ENCODE measurements around the gene ZNF326.

ZNF326 gene

DNA sequence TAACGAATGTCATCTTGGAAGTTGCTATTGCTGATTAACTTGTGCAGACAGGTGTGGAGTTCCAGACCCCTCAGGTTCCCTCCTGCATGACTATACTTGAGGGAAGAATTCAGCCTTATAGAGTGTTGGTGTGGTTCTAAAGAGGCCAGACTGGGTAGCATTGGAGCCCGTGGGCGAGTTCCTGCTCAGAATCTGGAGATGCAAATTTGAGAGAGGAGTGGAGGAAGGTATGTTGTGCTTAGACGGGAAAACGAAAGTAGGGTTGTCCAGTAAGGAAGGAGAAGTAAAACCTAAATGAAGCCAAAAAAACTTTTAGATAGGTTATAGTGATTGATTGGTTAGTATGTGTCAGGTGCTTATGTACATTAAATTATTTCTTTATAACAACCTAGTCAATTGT is 79.2 kb downstream of the ZNF326 start:
- DNase-seq (ENCODE audit: low read depth in 2 of 2): no peak

DNA sequence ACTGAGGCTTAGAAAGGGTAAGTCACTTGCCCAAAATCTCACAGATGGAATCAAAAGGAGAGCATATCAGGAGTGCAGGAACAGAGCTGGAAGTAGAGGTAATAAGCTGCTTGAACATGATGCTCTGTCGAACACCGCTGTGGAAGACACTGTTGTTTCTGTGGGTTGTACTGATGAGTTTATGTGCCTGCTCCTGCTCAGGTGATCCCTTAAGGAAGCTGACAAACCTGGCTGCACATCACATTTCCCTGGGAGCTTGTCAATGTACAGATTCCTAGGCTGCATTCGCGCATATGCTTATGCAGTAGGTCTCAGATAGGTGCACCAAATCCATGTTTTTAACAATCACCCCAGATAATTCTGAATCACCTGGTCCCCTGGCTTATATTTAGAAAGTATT is 79.7 kb downstream of the ZNF326 start:
- no peak for DNase-seq (ENCODE audit: low read depth in 2 of 2)

DNA sequence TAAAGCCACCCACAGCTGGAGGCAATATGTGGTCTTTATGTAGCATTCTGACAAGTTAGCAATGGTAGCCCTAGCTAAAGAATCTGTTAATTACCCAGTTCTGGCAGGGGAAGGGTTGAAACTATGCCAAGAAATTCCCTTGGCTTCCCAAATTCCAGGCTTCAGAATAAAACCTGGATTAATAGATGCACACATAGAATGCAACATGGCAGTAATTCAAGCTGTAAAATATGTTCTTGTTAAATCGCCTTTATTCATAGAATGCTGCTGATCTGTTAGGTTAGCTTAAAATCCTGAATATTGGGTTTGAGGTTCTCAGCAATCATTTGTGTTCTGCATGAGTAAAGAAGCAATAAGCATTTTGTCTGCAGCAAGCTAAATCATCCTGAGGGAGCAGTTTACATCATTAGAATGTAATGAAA is 80.1 kb downstream of the ZNF326 start:
- DNase-seq (ENCODE audit: low read depth in 2 of 2): no peak

DNA sequence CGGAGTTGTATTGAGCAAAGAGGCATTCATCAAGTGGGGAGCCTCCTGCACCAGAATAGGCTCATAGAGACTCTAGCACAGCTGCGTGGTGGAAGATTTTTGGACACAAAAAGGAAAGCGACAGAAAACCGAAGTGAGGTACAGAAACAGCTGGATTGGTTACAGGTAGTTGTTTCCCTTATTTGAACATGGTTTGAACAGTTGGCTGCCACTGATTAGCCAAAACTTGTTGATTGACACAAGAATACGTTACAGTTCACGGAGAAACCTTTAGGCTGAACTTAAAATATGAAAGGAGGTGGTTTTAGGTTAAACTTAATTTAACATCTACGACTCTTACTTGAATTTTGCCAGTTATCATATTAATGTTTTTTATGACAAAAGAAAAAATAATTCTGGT is 89.1 kb downstream of the ZNF326 start:
- no peak for DNase-seq (ENCODE audit: low read depth in 2 of 2)

Measured in stimulated activated CD8-positive, alpha-beta memory T cell treated with anti-CD3 and anti-CD28 coated beads, Interleukin-15, amount 100 ng/mL, for 48 hours (primary cell).